ENCODE measurements around the gene SYVN1.

SYVN1 gene

GRCh38 chr11:65108469-65109123, 25.7 kb downstream of the SYVN1 start:
- no peak for TF ChIP-seq CTCF (IDR thresholded peaks at IDR 0.05; ENCODE audit: borderline replicate concordance, insufficient read depth, low read depth, low read length)
- no peak overlapping the region for H3K4me3 ChIP-seq (ENCODE audit: low read depth, low read length)

GRCh38 chr11:65107751-65108468, 26.4 kb downstream of the SYVN1 start:
- TF ChIP-seq CTCF (IDR thresholded peaks at IDR 0.05; ENCODE audit: borderline replicate concordance, insufficient read depth, low read depth, low read length): no peak
- H3K4me3 ChIP-seq (ENCODE audit: low read depth, low read length): no peak overlapping the region

GRCh38 chr11:65107078-65107477, 27.2 kb downstream of the SYVN1 start:
- TF ChIP-seq CTCF (IDR thresholded peaks at IDR 0.05; ENCODE audit: borderline replicate concordance, insufficient read depth, low read depth, low read length): no peak

GRCh38 chr11:65104628-65105027, 29.7 kb downstream of the SYVN1 start:
- H3K4me3 ChIP-seq (ENCODE audit: low read depth, low read length): no peak overlapping the region
- TF ChIP-seq CTCF (IDR thresholded peaks at IDR 0.05; ENCODE audit: borderline replicate concordance, insufficient read depth, low read depth, low read length): no peak

More at GRCh38 chr11:65107078-65107477, 27.2 kb downstream of the SYVN1 start:
- no peak overlapping the region for H3K4me3 ChIP-seq (ENCODE audit: low read depth, low read length)

- H3K4me3 ChIP-seq (ENCODE audit: low read depth, low read length): no peak overlapping the region
- TF ChIP-seq CTCF (IDR thresholded peaks at IDR 0.05; ENCODE audit: borderline replicate concordance, insufficient read depth, low read depth, low read length): no peak
Observed at GRCh38 chr11:65103476-65103875, 30.8 kb downstream of the SYVN1 start.

- no peak overlapping the region for H3K4me3 ChIP-seq (ENCODE audit: low read depth, low read length)
- no peak for TF ChIP-seq CTCF (IDR thresholded peaks at IDR 0.05; ENCODE audit: borderline replicate concordance, insufficient read depth, low read depth, low read length)
Observed at GRCh38 chr11:65102142-65103095, 31.9 kb downstream of the SYVN1 start.

Measured in GM12875 (cell line).